Transverse colon (tissue), 4 donors: Measurements from ENCODE around the gene USP47. TPM values are rescaled to one million over a fixed set of nuclear protein-coding genes. Genes with fewer than 3 reads are reported as not detected.
A peak's percentile ranks its signal among the peaks of the same experiment; 100 is the strongest.

ENCODE experiments used
- DNase-seq: peaks from one replicate; pipeline ENCODE4 v3.0.0-alpha.2; 2019
- H3K27ac ChIP-seq, 4 donors: fragments of 200-600 bp; sonication (generic); 2 replicates each; pipeline ENCODE4 v1.5.1; 2016 to 2018; ENCODE audit warnings: inconsistent platforms in 4 of 4
- H3K27me3 ChIP-seq: fragments of 200-600 bp; sonication (generic); 2 replicates; pipeline ENCODE4 v1.5.1; 2017; ENCODE audit warnings: inconsistent platforms
- H3K36me3 ChIP-seq, 4 donors: fragments of 200-600 bp; sonication (generic); 2 replicates each; pipeline ENCODE4 v1.5.1; 2017 to 2019; ENCODE audit warnings: inconsistent platforms in 4 of 4
- H3K4me1 ChIP-seq, 4 donors: fragments of 200-600 bp; sonication (generic); 2 replicates each; pipeline ENCODE4 v1.5.1; 2017 to 2020; ENCODE audit warnings: inconsistent platforms in 4 of 4
- H3K4me3 ChIP-seq, 4 donors: fragments of 200-600 bp; sonication (generic); 1 replicate in 1 of 4; 2 replicates in 3 of 4; pipeline versions ENCODE4 v1.5.1 to v1.6.1; 2017 to 2019; ENCODE audit warnings: inconsistent platforms in 4 of 4
- H3K9me3 ChIP-seq, 2 donors: fragments of 200-600 bp; sonication (generic); 2 replicates each; pipeline ENCODE4 v1.5.1; 2017 to 2019; ENCODE audit warnings: inconsistent platforms in 2 of 2
- EP300 ChIP-seq: sonication (generic); formaldehyde crosslinking; IDR thresholded peaks from one replicate; pipeline ENCODE4 v1.6.1; 2017; ENCODE audit warnings: antibody characterized with exemption, low read depth
- POLR2A ChIP-seq: fragments of 450-650 bp; IDR thresholded peaks from one replicate; pipeline ENCODE4 v1.6.1; 2016; ENCODE audit warnings: antibody characterized with exemption, mild to moderate bottlenecking, moderate library complexity
- POLR2AphosphoS5 ChIP-seq, 3 donors: sonication (generic); formaldehyde crosslinking; IDR thresholded peaks; one replicate each; pipeline ENCODE4 v1.6.1; 2016; ENCODE audit warnings: antibody characterized with exemption in 3 of 3
- WGBS, 2 donors: methylation state at CpG; one replicate each; pipeline ENCODE4 v1.1.5; 2018; ENCODE audit warnings: low coverage in 1 of 2; 5-methylcytosine and 5-hydroxymethylcytosine counted together
- in situ Hi-C, 4 donors: fragments of 200-750 bp; cut with MboI; loops; one replicate each; pipeline versions ENCODE4 v1.15.0 to v1.15.1; 2017; ENCODE audit warnings: low sequenced_read_pairs in 3 of 4, low pct_ligation_motif_present in 1 of 4, low pct_unique_long_range_greater_than_20kb in 1 of 4
- intact Hi-C: fragments of 100-400 bp; cut with DNase I; formaldehyde crosslinking; loops from one replicate; pipeline ENCODE4 v1.15.1; 2023; ENCODE audit warnings: low total_unique reads
- total RNA-seq, 4 donors: library from RNA; depleted of rRNA; stranded (reverse); fragments of >200 nt; gene quantifications; one replicate each; pipeline ENCODE4 v1.1.0, GENCODE V29; 2016
- TF ChIP-seq, protein P1 (sequence below), 5 experiments: fragments of 200-600 bp in 3 of 5; fragments of 450-650 bp in 2 of 5; sonication (generic) in 3 of 5; IDR thresholded peaks; 1 replicate in 2 of 5; 2 replicates in 3 of 5; pipeline ENCODE4 v1.5.1; 2016 to 2017; ENCODE audit warnings: antibody characterized with exemption in 5 of 5, inconsistent platforms in 3 of 5, mild to moderate bottlenecking in 2 of 5, moderate library complexity in 1 of 5

The USP47 gene
- total RNA-seq, 4 donors from 2014 or later = 42.6 to 85.1 (median 57.3) TPM

DNA sequence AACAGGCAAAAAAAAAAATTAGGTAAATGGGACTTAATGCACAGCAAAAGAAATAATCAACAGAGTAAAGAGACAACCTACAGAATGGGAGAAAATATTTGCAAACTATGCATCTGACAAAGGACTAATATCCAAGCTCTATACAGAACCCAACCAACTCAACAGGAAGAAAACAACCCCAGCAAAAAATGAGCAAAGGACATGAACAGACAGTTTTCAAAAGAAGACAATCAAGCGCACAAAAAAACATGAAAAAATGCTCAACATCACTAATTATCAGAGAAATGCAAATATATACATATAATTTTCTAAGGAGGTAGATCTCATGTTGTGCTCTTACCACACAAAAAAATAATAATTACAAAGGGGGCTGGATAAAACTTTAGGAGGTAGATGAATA, 36.5 kb upstream of the USP47 start:
- intact Hi-C loops = loop anchor here (10.0 kb wide), 2 partner anchors 50 to 470 kb away; no protein-coding TSS in a partner anchor
- TF ChIP-seq POLR2A = no peak
- no peak for TF ChIP-seq POLR2AphosphoS5 (IDR thresholded peaks at IDR 0.05)
- TF ChIP-seq, protein P1, sequence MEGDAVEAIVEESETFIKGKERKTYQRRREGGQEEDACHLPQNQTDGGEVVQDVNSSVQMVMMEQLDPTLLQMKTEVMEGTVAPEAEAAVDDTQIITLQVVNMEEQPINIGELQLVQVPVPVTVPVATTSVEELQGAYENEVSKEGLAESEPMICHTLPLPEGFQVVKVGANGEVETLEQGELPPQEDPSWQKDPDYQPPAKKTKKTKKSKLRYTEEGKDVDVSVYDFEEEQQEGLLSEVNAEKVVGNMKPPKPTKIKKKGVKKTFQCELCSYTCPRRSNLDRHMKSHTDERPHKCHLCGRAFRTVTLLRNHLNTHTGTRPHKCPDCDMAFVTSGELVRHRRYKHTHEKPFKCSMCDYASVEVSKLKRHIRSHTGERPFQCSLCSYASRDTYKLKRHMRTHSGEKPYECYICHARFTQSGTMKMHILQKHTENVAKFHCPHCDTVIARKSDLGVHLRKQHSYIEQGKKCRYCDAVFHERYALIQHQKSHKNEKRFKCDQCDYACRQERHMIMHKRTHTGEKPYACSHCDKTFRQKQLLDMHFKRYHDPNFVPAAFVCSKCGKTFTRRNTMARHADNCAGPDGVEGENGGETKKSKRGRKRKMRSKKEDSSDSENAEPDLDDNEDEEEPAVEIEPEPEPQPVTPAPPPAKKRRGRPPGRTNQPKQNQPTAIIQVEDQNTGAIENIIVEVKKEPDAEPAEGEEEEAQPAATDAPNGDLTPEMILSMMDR (IDR thresholded peaks at IDR 0.05) = no peak
- no peak for TF ChIP-seq EP300

DNA sequence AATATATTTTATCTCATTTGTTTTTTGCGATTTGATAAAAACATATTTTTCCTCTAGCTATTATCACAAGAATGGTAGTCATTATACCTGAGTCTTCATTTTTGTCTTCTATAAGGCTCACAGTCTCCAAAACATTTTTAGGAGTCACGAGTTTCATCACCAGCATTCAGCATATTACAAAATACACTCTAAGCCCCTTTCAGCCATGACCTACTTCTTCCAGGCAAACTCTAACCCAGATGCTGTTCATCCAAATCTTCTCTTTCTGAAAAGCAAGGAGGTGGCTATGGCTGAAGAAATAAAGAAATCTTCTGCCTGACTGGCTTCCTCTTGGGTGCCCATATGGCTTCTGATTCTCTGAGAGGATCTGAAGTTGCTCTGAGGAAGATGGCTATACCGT, 35.7 kb upstream of the USP47 start:
- TF ChIP-seq, protein P1 (IDR thresholded peaks at IDR 0.05) = no peak
- TF ChIP-seq POLR2AphosphoS5 (IDR thresholded peaks at IDR 0.05) = no peak
- TF ChIP-seq POLR2A = no peak
- no peak for TF ChIP-seq EP300
- in situ Hi-C loops = loop anchor here in 2 of 4 donors (25.0 kb wide), 3 partner anchors 231 to 456 kb away; no protein-coding TSS in a partner anchor
- intact Hi-C loops = loop anchor here (10.0 kb wide), 2 partner anchors 49 to 469 kb away; no protein-coding TSS in a partner anchor
- Histone ChIP-seq H3K9me3 (no peaks in the 10 kb centered on the region), H3K4me1 (peaks cover 0 to 8% (median 0%) of the 10 kb centered on the region in 4 donors), H3K4me3 (no peak overlapping the region), H3K27ac (peak overlapping the region in 1 of 4 donors; percentile 2), H3K27me3 (no peaks in the 10 kb centered on the region), H3K36me3 (no peaks in the 10 kb centered on the region)
- WGBS, 2 donors = 85 to 87% methylated on average over 2 to 3 of the region's 3 CpGs
- DNase-seq = no peak

More for the DNA sequence above, 36.5 kb upstream of the USP47 start:
- in situ Hi-C loops = loop anchor here in 2 of 4 donors (25.0 kb wide), 3 partner anchors 232 to 457 kb away; no protein-coding TSS in a partner anchor
- H3K36me3 ChIP-seq = no peaks in the 10 kb centered on the region
- no peaks in the 10 kb centered on the region for H3K9me3 ChIP-seq
- no peak for DNase-seq
- WGBS, 2 donors = 100% methylated on average over 1 of the region's 1 CpG
- no peak overlapping the region for H3K27ac ChIP-seq
- H3K27me3 ChIP-seq = no peaks in the 10 kb centered on the region
- H3K4me1 ChIP-seq = peaks cover 0 to 8% (median 0%) of the 10 kb centered on the region in 4 donors
- H3K4me3 ChIP-seq = no peak overlapping the region

DNA sequence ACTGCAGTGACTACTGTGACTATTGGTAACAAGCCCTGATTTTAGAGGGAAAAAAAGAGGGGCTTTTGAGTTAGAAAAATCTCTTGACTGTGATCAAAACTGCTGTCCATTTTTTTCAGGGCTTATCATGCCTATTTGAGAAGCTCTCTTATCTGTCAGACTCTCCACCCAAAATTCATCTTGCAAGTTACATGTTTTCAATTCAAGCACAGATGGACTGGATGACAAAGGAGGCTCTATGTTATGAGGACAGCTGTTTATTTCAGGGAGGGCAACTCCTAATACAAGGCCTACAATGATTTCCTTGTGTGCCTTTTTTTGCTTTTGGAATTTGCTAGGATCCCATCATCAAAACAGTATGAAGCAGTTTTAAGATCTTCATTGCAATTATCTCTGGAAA, 35.2 kb upstream of the USP47 start:
- DNase-seq = no peak
- H3K9me3 ChIP-seq = no peaks in the 10 kb centered on the region
- no peak overlapping the region for H3K4me3 ChIP-seq
- H3K27me3 ChIP-seq = no peaks in the 10 kb centered on the region
- in situ Hi-C loops (loop anchor here in 2 of 4 donors (25.0 kb wide), 3 partner anchors 231 to 456 kb away; no protein-coding TSS in a partner anchor), intact Hi-C loops (loop anchor here (10.0 kb wide), 2 partner anchors 48 to 468 kb away; no protein-coding TSS in a partner anchor)
- no peak for TF ChIP-seq POLR2AphosphoS5 (IDR thresholded peaks at IDR 0.05)
- TF ChIP-seq EP300 = no peak
- TF ChIP-seq, protein P1 (IDR thresholded peaks at IDR 0.05) = no peak
- no peak for TF ChIP-seq POLR2A
- H3K27ac ChIP-seq = peak overlapping the region in 1 of 4 donors; percentile 2
- no peaks in the 10 kb centered on the region for H3K36me3 ChIP-seq
- peaks cover 0 to 8% (median 0%) of the 10 kb centered on the region in 4 donors for H3K4me1 ChIP-seq

DNA sequence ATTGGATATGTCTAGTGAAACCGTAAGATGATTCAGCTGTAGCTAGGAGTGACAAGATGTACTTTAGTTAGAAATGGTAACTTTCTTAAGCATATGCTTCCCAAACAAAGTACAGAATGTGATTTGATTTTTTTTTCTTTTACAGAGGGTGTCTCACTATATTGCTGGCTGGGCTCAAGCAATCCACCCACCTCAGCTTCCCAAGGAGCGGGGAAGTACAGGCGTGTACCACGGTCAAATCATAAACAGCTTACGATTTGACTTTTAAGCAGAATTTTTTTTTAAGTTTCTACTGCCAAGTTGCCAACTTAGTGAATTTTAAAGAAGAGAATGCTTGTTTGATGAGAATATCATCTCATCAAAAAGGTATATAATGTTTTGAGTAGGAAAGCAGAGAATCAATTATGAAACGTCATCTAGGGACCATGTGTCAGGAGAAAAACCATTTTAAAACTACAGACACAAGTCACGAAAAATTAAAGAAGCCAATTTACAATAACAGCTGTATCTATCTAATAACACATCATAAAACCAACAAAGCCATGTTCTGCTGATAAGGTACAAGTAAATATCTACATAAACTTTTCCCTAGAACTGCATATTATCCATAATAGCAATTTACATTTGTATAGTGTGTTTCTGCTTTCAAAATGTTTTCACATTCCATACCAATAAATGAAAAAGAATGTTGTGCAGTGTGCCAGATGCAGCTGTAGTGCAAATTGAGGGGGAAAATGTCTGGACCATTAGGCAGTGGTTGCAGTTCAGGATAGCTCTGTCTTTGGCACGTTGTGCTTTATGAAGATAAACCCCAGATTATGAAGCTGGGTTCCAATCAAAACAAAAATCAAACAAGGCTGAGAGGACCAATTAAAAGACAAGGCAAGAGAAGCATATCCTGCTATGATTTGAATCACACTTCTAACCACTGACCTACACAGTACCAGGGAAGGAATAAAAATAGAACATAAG, 33.7 kb upstream of the USP47 start:
- peak overlapping the region; percentile 16 to 61 (median 56) for H3K27ac ChIP-seq
- in situ Hi-C loops = loop anchor here in 2 of 4 donors (25.0 kb wide), 3 partner anchors 229 to 454 kb away; no protein-coding TSS in a partner anchor
- no peak overlapping the region for H3K4me3 ChIP-seq
- DNase-seq = no peak
- no peaks in the 10 kb centered on the region for H3K27me3 ChIP-seq
- H3K4me1 ChIP-seq = peaks cover 0 to 8% (median 0%) of the 10 kb centered on the region in 4 donors
- TF ChIP-seq POLR2AphosphoS5 (IDR thresholded peaks at IDR 0.05) (no peak), EP300 (no peak), POLR2A (no peak)
- TF ChIP-seq, protein P1 (IDR thresholded peaks at IDR 0.05) = no peak
- H3K36me3 ChIP-seq = no peaks in the 10 kb centered on the region
- intact Hi-C loops = loop anchor here (10.0 kb wide), 2 partner anchors 47 to 467 kb away; no protein-coding TSS in a partner anchor
- WGBS, 2 donors = 62 to 72% methylated on average over 8 of the region's 8 CpGs
- no peaks in the 10 kb centered on the region for H3K9me3 ChIP-seq
